DOHH2 (cell line): ENCODE measurements around the gene USP27X.

ENCODE experiments used
- H3F3A ChIP-seq: fragments of 200-600 bp; sonication (generic), shearing (Covaris generic); 2 replicates; pipeline ENCODE4 v1.6.0; 2016; ENCODE audit warnings: antibody characterized with exemption, mild to moderate bottlenecking; ENCODE audit not compliant: control insufficient read depth, insufficient read depth
- H3K27ac ChIP-seq: fragments of 200-600 bp; sonication (generic); 2 replicates; pipeline ENCODE4 v1.5.1; 2014; ENCODE audit warnings: low read depth, mild to moderate bottlenecking, low read length, moderate library complexity
- H3K27me3 ChIP-seq: fragments of 200-600 bp; sonication (generic); 2 replicates; pipeline ENCODE4 v1.6.1; 2014; ENCODE audit warnings: mild to moderate bottlenecking, low read length, mixed read lengths; ENCODE audit not compliant: control insufficient read depth
- H3K36me3 ChIP-seq: fragments of 200-600 bp; sonication (generic); 2 replicates; pipeline ENCODE4 v1.6.1; 2014; ENCODE audit warnings: mild to moderate bottlenecking, low read length, moderate library complexity, mixed read lengths; ENCODE audit not compliant: control insufficient read depth
- H3K4me1 ChIP-seq: fragments of 200-600 bp; sonication (generic); 2 replicates; pipeline ENCODE4 v1.6.1; 2014; ENCODE audit warnings: mild to moderate bottlenecking, low read length, mixed read lengths; ENCODE audit not compliant: control insufficient read depth
- H3K4me2 ChIP-seq: fragments of 200-600 bp; sonication (generic); 2 replicates; pipeline ENCODE4 v1.6.0; 2014; ENCODE audit warnings: mild to moderate bottlenecking, low read length, moderate library complexity
- H3K4me3 ChIP-seq: fragments of 200-600 bp; sonication (generic); 2 replicates; pipeline ENCODE4 v1.5.1; 2014; ENCODE audit warnings: mild to moderate bottlenecking, low read length, mixed read lengths
- H3K79me2 ChIP-seq: fragments of 200-600 bp; sonication (generic); 2 replicates; pipeline ENCODE4 v1.6.1; 2014; ENCODE audit warnings: mild to moderate bottlenecking, low read length, mixed read lengths; ENCODE audit not compliant: control insufficient read depth
- H3K9me2 ChIP-seq: fragments of 200-600 bp; sonication (generic); replicated peaks from 2 replicates; pipeline ENCODE4 v1.6.1; 2014; ENCODE audit warnings: mild to moderate bottlenecking, low read length, mixed read lengths; ENCODE audit not compliant: control insufficient read depth
- H3K9me3 ChIP-seq: fragments of 200-600 bp; sonication (generic); 2 replicates; pipeline ENCODE4 v1.6.1; 2014; ENCODE audit warnings: antibody characterized with exemption, low read length, mixed read lengths; ENCODE audit not compliant: control insufficient read depth, insufficient read depth
- H4K20me1 ChIP-seq: fragments of 200-600 bp; sonication (generic); 2 replicates; pipeline ENCODE4 v1.6.0; 2014; ENCODE audit warnings: low read depth, mild to moderate bottlenecking, antibody characterized with exemption, low read length, moderate library complexity; ENCODE audit not compliant: control insufficient read depth, insufficient read depth
- EZH2phosphoT487 ChIP-seq: fragments of 200-600 bp; sonication (generic); IDR thresholded peaks from 2 replicates; pipeline ENCODE4 v1.6.1; 2017; ENCODE audit warnings: borderline replicate concordance, mild to moderate bottlenecking, antibody characterized with exemption, low read length, moderate library complexity, mixed read lengths
- TF ChIP-seq, protein P1 (sequence below): fragments of 200-600 bp; sonication (generic); IDR thresholded peaks from one replicate; pipeline ENCODE4 v1.5.1; 2014; ENCODE audit warnings: antibody characterized with exemption, mild to moderate bottlenecking, low read depth, low read length; ENCODE audit not compliant: poor library complexity, severe bottlenecking

Gene USP27X

DNA sequence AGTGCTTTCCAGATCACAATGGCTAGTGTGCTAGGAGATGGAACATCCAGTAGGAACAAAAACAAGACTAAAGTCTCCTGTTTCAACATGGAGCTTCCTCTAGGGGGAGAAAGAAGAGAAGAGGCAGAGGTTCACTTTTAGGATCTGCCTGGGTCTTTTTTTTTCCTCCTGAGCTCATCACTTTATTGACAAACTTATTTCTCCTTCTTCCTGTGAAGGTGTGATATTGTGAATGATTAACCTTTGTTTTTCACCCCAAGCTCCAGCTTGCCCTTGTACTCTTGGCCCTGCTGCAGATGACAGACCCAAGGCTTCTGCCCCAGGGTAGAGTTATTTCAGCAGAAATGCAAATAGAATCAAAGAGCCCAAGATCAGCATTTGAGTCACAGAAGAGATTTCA, 36.7 kb upstream of the USP27X start:
- H3K79me2 ChIP-seq: no peaks in the 10 kb centered on the region
- H3K27me3 ChIP-seq: no peaks in the 10 kb centered on the region
- no peaks in the 10 kb centered on the region for H3F3A ChIP-seq
- H3K9me3 ChIP-seq: no peaks in the 10 kb centered on the region
- no peak overlapping the region for H3K27ac ChIP-seq
- no peaks in the 10 kb centered on the region for H4K20me1 ChIP-seq
- H3K4me1 ChIP-seq: no peaks in the 10 kb centered on the region
- no peak overlapping the region for H3K4me3 ChIP-seq
- H3K9me2 ChIP-seq: no peaks in the 10 kb centered on the region
- H3K4me2 ChIP-seq: no peak overlapping the region
- TF ChIP-seq EZH2phosphoT487: no peak
- TF ChIP-seq, protein P1, sequence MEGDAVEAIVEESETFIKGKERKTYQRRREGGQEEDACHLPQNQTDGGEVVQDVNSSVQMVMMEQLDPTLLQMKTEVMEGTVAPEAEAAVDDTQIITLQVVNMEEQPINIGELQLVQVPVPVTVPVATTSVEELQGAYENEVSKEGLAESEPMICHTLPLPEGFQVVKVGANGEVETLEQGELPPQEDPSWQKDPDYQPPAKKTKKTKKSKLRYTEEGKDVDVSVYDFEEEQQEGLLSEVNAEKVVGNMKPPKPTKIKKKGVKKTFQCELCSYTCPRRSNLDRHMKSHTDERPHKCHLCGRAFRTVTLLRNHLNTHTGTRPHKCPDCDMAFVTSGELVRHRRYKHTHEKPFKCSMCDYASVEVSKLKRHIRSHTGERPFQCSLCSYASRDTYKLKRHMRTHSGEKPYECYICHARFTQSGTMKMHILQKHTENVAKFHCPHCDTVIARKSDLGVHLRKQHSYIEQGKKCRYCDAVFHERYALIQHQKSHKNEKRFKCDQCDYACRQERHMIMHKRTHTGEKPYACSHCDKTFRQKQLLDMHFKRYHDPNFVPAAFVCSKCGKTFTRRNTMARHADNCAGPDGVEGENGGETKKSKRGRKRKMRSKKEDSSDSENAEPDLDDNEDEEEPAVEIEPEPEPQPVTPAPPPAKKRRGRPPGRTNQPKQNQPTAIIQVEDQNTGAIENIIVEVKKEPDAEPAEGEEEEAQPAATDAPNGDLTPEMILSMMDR: no peak
- H3K36me3 ChIP-seq: no peaks in the 10 kb centered on the region

DNA sequence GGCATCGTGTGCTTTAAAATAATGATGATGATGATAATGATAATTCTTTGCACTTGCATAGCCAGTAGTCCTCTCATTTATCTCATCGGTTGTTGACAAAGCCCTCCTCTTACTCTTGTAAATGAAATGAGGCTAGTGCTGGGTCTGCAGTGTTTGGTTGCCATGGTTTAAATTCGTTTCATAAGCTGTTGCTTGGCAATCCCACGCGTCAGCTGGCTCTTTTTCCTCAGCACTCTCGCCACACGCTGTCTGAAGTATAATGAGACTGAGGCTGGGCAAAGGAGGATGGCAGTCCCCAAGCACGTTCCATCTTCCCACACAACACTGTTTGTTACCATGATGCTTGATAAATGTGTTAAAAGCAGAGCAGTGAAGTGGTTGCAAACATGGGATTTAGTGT, 34.7 kb upstream of the USP27X start:
- Histone ChIP-seq H3K4me1 (no peaks in the 10 kb centered on the region), H3K4me3 (no peak overlapping the region), H3K36me3 (no peaks in the 10 kb centered on the region), H3K4me2 (no peak overlapping the region), H3K9me2 (no peaks in the 10 kb centered on the region), H4K20me1 (no peaks in the 10 kb centered on the region), H3K27ac (no peak overlapping the region), H3K27me3 (no peaks in the 10 kb centered on the region), H3K79me2 (no peaks in the 10 kb centered on the region), H3K9me3 (no peaks in the 10 kb centered on the region), H3F3A (no peaks in the 10 kb centered on the region)
- TF ChIP-seq EZH2phosphoT487: no peak
- TF ChIP-seq, protein P1: no peak

DNA sequence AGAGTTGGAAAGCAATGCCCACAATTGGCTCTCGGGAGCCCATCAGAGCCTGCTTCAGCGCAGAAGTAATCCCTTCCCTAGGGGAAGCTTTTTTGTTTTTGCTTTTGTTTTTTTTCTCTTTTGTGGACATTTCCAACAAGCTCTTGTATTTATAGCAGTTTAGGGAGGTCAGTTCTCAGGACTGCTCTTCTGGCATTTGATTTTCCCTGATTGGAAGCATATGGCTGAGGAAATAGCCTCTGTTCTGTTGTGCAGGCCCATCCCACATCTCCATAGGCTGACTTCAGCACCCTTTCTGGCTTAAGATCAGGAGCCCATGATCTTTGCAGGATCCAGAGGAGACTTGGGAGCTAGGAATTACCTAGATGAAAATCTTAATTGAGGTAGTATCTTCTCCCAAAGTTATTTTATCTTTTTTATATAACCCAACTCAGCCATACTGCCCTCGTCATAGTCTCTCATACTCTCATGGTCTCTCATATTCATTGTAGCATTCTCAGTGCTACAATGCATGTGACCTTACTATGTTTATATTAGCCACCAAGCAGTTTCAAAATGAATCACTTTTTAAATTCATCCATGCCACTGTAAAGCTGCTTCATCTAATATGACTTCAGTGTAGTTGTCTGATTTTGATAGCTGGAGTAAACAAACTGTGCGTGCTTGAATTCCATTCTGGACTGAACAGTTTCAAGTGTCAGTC, 33.4 kb upstream of the USP27X start:
- H3K79me2 ChIP-seq: no peaks in the 10 kb centered on the region
- no peak overlapping the region for H3K4me2 ChIP-seq
- H3K27ac ChIP-seq: no peak overlapping the region
- no peaks in the 10 kb centered on the region for H3K4me1 ChIP-seq
- TF ChIP-seq, protein P1: no peak
- TF ChIP-seq EZH2phosphoT487: no peak
- no peaks in the 10 kb centered on the region for H4K20me1 ChIP-seq
- H3K9me2 ChIP-seq: no peaks in the 10 kb centered on the region
- no peaks in the 10 kb centered on the region for H3K9me3 ChIP-seq
- H3K4me3 ChIP-seq: no peak overlapping the region
- H3K36me3 ChIP-seq: no peaks in the 10 kb centered on the region
- H3F3A ChIP-seq: no peaks in the 10 kb centered on the region
- H3K27me3 ChIP-seq: no peaks in the 10 kb centered on the region
